Mesothelial cell of epicardium (in vitro differentiated cells): ENCODE results near the gene SPATA33. TPM values are rescaled to one million over a fixed set of nuclear protein-coding genes. Genes with fewer than 3 reads are reported as not detected.

ENCODE experiments used
- DNase-seq, 2 experiments: peaks; one replicate each; pipeline ENCODE4 v3.0.0; 2021; ENCODE audit warnings: low spot score in 2 of 2; ENCODE audit not compliant: unreplicated experiment in 2 of 2
- H3K27ac Mint-ChIP-seq: 2 replicates; pipeline ENCODE4 v1.8.0; 2021; ENCODE audit warnings: mixed read lengths
- H3K27me3 Mint-ChIP-seq: 2 replicates; pipeline ENCODE4 v1.8.0; 2021; ENCODE audit warnings: low read depth, mixed read lengths
- H3K36me3 Mint-ChIP-seq: 2 replicates; pipeline ENCODE4 v1.8.0; 2021; ENCODE audit warnings: mixed read lengths
- H3K4me1 Mint-ChIP-seq: 2 replicates; pipeline ENCODE4 v1.8.0; 2021; ENCODE audit warnings: mixed read lengths
- H3K4me3 Mint-ChIP-seq: 2 replicates; pipeline ENCODE4 v1.8.0; 2021; ENCODE audit warnings: mild to moderate bottlenecking, moderate library complexity, mixed read lengths
- H3K9me3 Mint-ChIP-seq: 2 replicates; pipeline ENCODE4 v1.8.0; 2021; ENCODE audit warnings: mixed read lengths
- total RNA-seq: library from RNA; stranded (reverse); gene quantifications from 3 replicates; pipeline ENCODE4 v1.2.1, GENCODE V29; 2021
- TF ChIP-seq, protein P1 (sequence below): fragments of 200-600 bp; sonication (generic); IDR thresholded peaks from one replicate; pipeline ENCODE4 v1.5.0; 2021; ENCODE audit warnings: antibody characterized with exemption; ENCODE audit not compliant: unreplicated experiment

Gene SPATA33
- total RNA-seq, 1 donor from 2014 or later = 14.4 TPM

DNA sequence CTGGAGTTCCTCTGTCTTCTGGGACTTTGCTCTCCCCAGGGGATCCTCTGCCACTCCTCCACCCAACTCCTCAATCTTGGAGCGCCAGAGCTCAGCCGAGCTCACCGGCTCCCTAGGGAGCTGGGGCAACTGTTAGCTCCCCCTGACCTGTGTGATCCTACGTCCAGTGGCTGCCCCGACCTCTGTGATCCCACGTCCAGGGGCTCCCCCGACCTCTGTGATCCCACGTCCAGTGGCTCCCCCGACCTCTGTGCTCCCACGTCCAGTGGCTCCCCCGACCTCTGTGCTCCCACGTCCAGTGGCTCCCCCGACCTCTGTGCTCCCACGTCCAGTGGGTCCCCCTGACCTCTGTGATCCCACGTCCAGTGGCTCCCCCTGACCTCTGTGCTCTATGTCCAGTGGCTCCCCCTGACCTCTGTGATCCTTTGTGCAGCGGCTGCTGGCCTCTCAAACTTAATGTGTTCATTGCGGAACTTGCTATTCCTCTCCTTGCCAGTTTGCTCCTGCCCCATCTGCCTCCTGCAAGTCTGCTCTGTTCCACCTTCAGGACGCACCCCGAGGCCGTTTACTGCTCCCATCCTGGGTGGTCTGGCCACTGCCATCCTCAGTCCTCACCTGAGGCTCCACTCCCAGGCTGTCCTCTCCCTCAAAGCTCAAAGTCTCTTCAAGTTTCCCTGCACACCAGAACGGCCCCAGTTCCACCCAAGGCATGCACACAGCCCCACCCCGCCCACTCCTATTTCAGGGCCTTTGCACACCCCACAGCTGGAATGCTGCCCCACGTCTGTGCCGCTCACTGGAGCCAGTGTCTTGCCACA is 60.3 kb downstream of the SPATA33 start:
- Mint-ChIP-seq H3K27me3 (no peaks in the 10 kb centered on the region), H3K4me1 (peaks cover 12% of the 10 kb centered on the region), H3K9me3 (peaks cover 4% of the 10 kb centered on the region), H3K36me3 (peaks cover 21% of the 10 kb centered on the region), H3K27ac (no peak overlapping the region), H3K4me3 (no peak overlapping the region)
- TF ChIP-seq, protein P1, sequence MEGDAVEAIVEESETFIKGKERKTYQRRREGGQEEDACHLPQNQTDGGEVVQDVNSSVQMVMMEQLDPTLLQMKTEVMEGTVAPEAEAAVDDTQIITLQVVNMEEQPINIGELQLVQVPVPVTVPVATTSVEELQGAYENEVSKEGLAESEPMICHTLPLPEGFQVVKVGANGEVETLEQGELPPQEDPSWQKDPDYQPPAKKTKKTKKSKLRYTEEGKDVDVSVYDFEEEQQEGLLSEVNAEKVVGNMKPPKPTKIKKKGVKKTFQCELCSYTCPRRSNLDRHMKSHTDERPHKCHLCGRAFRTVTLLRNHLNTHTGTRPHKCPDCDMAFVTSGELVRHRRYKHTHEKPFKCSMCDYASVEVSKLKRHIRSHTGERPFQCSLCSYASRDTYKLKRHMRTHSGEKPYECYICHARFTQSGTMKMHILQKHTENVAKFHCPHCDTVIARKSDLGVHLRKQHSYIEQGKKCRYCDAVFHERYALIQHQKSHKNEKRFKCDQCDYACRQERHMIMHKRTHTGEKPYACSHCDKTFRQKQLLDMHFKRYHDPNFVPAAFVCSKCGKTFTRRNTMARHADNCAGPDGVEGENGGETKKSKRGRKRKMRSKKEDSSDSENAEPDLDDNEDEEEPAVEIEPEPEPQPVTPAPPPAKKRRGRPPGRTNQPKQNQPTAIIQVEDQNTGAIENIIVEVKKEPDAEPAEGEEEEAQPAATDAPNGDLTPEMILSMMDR = no peak
- DNase-seq = no peak

Other genes with a start within 250 kb of the SPATA33 start
- gene ANKRD11, start 167.3 kb upstream of the SPATA33 start, total RNA-seq = 230 to 247 TPM (median 233 TPM) in 3 replicates
- 186 to 199 TPM (median 187 TPM) in 3 replicates for gene SPG7, start 149.4 kb upstream of the SPATA33 start, total RNA-seq
- gene RPL13, start 97.2 kb upstream of the SPATA33 start, total RNA-seq = 2,065 to 2,192 TPM (median 2,184 TPM) in 3 replicates
- 1.2 to 1.7 TPM (median 1.2 TPM) in 3 replicates for gene CPNE7, start 82.1 kb upstream of the SPATA33 start, total RNA-seq
- 0.36 to 0.47 TPM (median 0.38 TPM) in 3 replicates for gene DPEP1, start 44.2 kb upstream of the SPATA33 start, total RNA-seq
- gene CHMP1A, start 128 bp upstream of the SPATA33 start, total RNA-seq = 106 to 109 TPM (median 109 TPM) in 3 replicates
- gene CDK10, start 28.9 kb downstream of the SPATA33 start, total RNA-seq = 115 to 130 TPM (median 122 TPM) in 3 replicates
- 7.5 to 9.5 TPM (median 8.8 TPM) in 3 replicates for gene SPATA2L, start 43.9 kb downstream of the SPATA33 start, total RNA-seq
- 17.1 to 18.3 TPM (median 17.5 TPM) in 3 replicates for gene VPS9D1, start 63.1 kb downstream of the SPATA33 start, total RNA-seq
- 35.0 to 42.2 TPM (median 39.3 TPM) in 3 replicates for gene ZNF276, start 63.7 kb downstream of the SPATA33 start, total RNA-seq
- gene FANCA, start 158.8 kb downstream of the SPATA33 start, total RNA-seq = 37.3 to 50.8 TPM (median 46.2 TPM) in 3 replicates
- gene SPIRE2, start 170.6 kb downstream of the SPATA33 start, total RNA-seq = 4.9 to 6.8 TPM (median 5.5 TPM) in 3 replicates
- gene TCF25, start 215.8 kb downstream of the SPATA33 start, total RNA-seq = 304 to 323 TPM (median 313 TPM) in 3 replicates